GM20431 (cell line): ENCODE results near the gene FASN.
"Not testable (repeated sequence)": the region's sequence is repeated elsewhere in the genome, so short reads cannot be mapped to it uniquely, and the experiment has no call there.

Source experiments
- in situ Hi-C: fragments of 300-500 bp; cut with MseI, MboI; formaldehyde crosslinking; loops from one replicate; pipeline ENCODE4 v1.15.0; 2020; ENCODE audit warnings: low sequenced_read_pairs; ENCODE audit not compliant: unreplicated experiment

FASN gene

DNA sequence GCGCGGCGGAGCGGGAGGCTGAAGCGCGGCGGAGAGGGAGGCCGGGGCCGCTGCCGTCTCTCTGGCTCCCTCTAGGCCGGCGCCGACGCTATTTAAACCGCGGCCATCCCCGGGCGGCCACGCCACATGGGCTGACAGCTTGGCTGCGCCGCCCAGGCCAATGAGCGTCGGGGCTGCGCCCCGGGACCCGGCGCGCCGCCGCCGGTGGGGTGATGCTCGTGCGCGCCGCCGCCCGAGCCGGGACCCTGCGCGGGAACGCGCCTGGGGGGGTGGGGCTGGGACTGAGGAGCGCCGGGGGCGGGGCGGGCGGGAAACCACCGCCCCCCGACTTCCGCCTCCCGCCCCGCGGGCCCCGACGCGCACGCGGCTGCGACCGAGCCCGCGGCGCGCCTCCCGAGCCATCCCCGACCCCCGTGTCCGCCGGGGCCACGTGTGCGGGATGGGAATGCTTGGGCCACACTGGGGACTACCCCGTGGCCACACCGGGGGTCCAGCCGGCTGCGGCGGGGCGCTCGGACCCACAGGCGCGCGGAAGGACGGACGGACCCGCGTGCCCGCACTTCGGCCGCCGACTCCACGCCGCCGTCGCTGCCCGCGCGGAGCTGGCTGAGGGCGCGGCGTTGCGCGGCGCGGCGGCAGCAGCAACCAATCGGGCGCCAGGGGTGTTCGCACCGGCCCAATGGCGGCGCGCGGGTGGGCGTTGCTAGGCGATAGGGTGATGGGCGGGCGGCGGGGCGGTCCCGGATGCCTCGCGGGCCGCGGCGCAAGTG lies at the start of gene FASN:
Gene FASN, minus strand, starts transcription at position 68 of the 770 bp plus-strand sequence. CDS start 1,791 bp downstream, outside the sequence.
- in situ Hi-C loops: no loop called here

DNA sequence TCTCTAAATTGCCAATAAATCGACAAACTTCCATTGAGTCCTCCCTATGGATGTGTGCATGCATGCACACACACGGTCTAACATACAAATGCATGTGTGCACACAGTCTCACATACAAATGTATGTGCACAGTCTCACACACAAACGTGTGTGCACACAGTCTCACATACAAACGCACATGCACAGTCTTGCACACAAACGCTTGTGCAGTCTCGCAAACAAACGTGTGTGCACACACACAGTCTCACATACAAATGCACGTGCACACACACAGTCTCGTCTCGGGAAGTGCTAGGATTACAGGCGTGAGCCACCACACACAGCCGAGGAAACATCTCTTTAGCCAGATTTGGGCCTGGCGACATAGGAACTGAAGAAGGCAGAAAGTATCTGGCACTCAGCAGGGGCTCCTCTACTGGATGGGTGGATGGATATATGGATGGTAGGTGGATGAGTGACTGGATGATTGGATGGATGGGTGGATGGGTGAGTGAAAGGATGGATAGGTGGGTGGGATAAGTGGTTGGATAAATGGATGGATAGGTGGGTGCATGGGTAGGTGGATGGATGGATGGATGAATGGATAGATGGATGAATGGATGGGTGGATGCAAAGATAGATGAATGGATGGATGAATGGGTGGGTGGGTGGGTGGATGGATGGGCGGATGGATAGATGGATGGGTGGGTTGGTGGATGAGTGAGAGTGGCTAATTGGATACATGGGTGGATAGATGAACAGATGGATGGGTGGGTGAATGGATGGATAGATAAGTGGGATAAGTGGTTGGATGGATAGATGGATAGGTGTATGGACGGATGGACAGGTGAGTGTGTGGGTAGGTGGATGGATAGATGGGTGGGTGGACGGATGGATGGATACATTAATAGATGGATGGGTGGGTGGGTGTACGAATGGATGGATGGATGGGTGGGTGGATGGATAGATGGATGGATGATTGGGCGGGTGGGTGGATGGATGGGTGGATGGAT lies 48.9 kb upstream of the FASN start:
- in situ Hi-C loops: no loop called here

DNA sequence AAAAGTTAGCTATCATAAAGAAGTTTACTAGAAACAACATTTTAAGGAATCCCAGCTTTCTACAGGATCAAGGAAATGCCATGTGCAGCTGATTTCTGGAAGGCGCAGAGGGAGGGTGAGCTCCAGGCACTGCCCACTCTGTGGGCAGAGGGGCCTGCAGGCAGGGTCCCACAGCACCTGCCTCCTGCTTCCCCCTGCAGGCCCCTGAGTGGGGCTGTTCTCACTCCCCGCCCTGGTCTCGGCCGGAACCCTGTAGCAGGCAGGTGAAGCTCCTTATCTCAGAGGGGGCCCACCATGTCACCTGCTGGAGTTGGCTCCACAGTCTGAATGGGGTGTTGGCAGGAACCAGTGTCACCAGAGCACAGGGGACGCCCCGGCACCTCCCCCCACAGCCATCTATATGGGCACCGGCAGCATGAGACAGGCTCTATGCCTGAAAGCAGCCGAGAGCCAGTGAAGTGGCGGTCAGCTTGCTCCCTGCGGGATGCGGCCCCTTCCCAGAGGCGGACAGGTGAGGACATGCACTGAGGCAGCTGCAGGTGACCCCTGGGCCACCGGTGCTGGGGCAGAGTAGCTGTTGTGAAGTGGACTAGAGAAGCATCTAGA lies 47.6 kb upstream of the FASN start:
- in situ Hi-C loops: no loop called here

DNA sequence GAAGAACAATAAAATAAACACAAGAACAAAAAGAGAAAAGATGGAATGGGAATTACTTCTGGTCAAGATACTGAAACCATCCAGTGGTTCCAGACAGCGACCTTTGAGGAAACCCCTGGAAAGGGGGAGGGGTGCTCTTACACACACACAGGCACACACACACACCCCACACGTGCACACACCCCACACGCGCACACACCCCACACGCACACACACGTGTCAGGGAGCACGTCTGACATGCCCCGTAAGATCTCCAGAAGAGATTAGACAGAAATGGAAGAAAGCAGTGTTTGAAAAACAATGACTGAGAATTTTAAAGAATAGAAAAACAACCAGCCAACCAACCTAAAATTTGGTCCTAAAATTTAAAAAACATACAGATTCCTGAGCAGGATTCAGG lies 45.3 kb upstream of the FASN start:
- in situ Hi-C loops: no loop called here

DNA sequence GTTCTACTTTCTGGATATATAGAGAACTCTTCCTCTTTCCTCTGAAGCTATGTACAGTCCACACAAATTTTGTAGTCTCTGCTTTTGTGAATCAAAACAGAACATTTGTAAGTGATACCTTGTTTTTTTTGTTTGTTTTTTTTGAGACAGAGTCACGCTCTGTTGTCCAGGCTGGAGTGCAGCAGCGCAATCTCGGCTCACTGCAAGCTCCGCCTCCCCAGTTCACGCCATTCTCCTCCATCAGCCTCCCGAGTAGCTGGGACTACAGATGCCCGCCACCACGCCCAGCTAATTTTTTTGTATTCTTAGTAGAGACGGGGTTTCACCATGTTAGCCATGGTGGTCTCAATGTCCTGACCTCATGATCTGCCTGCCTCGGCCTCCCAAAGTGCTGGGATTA lies 41.9 kb upstream of the FASN start:
- in situ Hi-C loops: not testable (repeated sequence)

DNA sequence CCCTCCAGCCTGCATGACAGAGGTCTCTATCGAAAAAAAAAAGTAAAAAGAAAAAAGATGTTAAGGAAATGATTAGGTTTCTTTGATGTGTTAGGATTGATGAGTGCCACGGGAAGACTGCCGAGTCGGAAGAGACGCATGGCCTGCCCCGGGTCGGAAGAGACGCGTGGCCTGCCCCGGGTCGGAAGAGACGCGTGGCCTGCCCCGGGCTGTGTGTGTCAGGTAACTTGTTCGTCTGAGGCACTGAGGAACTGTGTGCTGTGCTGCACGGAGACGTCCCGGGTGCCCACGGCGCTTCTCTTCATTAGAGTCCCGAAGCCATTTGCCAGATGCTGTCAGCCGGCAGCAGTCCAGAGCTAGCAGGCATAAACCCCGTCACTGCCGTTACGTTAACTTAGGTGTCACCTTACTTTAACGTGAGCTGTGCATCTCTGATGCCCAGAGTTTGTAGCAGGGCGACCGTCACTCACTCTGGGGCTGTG lies 40.5 kb upstream of the FASN start:
- in situ Hi-C loops: no loop called here

DNA sequence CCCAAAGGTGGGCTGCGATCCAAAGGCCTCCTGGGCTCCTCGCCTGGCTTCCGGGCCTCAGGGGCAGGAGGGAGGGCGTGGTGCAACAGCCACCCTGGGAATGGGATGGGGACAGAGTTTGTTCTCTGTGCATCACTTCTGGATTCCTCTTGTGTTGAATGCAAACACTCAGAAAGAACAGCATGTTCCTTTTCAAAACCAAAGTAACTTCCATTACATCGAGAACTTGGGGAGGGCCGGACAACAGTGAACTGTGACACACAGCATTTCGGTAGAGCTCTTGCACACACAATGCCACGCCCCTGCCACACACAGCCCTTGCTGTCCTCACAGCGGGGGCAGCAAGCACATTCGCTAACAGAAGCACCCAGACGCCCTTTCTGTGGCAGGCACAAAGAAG lies 36.1 kb upstream of the FASN start:
- in situ Hi-C loops: no loop called here

DNA sequence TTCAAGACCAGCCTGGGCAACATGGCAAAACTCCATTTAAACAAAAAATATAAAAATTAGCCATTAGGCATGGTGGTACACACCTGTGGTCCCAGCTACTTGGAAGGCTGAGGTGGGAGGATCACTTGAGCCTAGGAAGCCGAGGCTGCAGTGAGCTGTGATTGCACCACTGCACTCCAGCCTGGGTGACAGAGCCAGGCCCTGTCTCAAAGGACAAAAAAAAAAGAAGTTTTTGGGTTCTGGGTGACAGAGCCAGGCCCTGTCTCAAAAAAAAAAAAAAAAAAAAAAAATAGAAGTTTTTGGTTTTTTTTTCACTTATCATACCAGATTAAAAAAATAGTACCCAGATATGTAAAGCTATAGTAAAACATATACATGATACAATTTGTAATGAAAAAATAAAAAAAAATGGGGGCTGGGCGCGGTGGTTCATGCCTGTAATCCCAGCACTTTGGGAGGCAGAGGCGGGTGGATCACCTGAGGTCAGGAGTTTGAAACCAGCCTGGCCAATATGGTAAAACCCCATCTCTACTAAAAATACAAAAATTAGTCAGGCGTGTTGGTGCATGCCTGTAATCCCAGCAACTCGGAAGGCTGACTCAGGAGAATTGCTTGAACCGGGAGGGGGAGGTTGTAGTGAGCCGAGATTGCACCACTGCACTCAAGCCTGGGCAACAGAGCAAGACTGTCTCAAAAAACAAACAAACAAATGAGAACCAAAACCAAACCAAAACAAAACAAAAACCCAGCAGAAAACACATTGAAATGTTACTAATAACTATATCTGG lies 35.3 kb upstream of the FASN start:
- in situ Hi-C loops: not testable (repeated sequence)

DNA sequence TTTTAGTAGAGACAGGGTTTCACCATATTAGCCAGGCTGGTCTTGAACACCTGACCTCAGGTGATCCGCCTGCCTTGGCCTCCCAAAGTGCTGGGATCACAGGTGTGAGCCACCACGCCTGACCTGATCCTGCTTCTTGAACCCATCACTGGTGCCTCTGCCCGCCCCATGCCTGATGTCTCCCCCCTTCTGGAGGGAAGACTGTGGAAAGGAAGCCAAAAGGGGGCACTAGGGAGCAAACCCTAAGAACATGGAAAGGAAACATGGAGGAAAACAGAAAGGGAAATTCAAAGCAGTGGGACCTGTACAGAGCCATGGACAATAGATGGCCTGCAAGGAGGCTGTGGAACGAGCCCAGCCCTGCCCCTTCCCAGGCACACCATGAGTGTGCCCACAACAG lies 31.1 kb upstream of the FASN start:
- in situ Hi-C loops: no loop called here

DNA sequence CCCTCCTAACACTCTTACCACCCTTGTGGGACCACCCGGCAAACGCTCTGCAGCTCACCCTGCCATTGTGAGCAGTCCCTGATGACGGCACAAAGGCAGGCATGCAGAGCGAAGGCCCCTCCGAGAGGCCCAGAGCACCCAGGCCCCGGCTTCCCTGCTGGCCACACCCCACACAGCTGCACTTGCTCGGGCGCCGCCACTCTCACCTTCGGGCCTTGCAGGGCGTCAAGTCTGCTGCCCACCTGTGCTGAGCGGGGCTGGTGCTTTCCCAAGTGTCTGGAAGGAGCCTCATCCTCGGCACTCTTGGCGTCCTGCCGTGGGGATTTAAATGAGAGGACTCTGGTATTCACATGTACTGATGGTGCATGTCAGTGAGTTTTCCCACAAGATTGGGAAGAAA lies 30.3 kb upstream of the FASN start:
- in situ Hi-C loops: no loop called here

DNA sequence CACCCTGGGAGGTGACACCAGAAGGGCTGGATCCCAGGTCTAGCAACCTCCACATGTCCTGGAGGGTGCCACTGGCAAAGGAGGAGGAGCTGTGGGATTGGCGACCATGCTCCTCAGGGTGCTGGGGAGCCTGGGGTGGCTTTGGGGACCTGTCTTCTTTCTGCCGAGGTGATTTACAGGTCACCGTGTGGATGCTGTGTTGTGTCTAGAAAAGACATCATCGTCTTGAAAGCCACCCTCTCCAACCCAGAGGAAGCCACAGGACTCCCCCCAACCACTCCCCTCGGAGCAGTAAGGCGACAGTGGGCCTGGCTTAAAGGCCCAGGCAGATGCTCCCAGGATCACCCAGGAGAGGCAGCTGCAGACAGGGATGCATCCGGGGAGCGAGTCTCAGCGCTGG lies 29.7 kb upstream of the FASN start:
- in situ Hi-C loops: no loop called here

DNA sequence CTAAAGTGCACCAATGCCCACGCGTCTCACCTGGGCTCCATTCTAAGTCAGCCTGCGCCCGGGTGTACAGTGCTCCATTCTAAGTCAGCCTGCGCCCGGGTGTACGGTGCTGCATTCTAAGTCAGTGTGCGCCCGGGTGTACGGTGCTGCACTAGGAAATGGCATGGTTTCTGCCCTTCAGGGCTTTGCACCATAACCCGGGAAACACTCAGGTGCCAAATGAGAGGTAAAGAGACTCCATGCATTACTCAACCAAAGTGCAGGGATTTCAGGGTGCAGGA lies 29.2 kb upstream of the FASN start:
- in situ Hi-C loops: no loop called here

DNA sequence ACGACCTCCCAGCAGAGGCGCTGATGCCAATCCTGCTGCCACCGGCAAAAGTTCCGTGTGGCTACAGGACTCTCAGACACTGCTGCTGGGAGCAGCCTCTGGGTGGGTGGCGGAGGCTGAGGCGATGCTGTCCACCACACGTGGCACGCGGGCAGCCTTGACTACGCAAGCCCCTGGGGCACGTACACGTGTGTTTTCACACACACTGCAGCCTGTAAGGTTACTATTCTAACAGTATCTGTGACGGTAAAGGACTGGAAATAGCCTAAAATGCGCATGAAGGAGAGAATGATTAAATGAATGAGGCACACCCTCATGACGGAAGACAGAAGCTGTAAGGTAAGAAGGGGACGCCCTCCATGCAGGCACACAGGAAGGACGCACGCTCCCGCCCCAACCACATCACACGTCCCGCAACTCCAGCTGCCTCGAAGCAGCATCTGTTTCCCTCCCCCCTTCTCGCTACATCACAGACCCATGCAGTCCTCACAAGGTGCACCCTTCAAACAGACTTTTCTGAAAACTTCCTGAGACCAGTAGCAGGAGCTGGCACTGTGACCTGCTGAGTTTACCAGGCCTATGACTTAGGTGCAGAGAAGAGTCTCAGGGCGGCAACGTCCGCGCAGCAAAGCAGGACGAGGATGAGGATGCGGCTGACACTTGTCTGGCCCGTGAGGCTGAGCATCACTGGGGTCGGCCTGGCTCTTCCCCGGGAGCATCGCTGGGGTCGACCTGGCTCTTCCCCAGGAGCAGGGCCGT lies 28.7 kb upstream of the FASN start:
- in situ Hi-C loops: no loop called here

DNA sequence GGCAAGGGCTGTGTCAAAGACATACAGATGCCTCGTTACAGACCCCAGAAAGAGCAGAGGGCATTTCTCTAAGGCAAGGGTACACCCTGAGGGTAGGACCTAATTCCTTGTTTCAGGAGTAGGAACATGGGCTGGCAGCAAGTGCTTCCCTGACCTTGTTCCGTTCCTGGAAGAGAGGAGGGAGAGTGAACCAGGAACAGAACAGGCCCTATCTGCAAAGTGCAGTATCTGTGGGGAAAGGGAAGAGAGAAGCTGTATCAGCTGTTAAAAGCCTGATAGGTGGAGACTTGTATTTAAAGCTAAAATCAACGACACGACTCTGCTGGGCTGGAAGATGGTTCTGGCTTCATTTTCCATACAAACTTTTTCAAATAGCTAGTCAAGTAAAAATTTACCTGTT lies 26.1 kb upstream of the FASN start:
- in situ Hi-C loops: no loop called here

DNA sequence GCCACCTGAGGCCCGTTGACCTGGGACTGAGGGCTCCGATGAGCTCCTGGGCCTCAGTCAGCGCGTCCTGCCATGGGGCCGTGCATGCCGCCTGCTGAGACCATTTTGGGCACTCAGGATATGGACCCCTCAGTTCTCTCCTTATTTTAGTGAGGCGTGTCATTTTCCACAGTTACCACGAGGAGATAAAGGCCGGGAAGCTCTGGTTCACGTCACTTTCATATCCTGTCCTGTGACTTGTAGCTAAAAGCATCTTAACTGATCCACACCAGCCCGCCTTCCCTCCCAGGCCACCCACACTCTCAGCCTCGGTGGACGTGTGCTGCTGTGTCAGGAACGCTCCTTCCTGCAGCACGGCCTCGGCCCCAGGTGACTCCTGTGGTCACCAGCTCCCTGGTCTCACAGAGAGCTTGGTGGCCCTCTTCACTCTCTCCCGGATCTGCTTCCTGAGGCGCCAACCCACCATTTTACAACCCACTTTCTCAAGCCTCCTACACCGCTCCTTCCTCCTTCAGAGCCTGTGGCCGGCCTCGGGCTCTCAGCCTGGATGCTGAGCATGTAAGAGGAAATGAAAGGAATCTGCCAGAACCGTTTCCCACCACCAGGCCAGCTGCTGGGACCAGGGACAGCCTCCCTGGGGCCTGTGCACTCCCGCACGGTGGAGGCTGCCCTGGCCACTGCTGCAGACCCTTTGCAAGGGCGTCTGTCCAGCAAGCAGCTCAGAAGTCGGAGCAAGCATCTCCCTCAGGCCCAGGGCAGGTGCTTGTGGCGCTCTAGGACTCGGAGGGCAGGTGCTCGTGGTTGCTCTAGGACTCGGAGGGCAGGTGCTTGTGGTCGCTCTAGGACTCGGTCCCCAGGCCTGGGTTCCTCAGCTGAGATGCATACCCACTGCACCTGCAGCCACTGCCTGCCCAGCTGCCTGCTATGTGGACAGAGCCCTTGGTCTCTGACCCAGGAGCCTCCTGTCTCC lies 23.9 kb upstream of the FASN start:
- in situ Hi-C loops: no loop called here

DNA sequence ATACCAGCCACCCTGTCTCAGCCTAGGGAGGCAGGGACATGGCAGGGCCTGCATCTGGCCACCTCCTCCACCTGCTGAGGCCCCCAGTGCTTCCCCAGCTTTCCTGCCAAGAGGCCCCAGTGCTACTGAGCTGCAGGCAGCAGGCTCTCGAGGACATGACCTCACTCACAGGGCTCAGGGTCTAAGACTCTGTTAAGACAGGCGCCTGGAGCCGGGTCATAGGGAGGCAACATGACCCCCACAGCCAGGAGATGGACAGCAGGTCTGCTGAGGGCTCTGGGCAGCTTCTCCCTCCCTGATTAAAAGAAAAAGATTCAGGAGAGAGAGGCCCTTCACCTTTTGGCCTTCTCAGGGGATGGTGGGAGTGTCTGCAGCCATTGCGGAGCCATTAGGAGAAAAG lies 23.2 kb upstream of the FASN start:
- in situ Hi-C loops: no loop called here

DNA sequence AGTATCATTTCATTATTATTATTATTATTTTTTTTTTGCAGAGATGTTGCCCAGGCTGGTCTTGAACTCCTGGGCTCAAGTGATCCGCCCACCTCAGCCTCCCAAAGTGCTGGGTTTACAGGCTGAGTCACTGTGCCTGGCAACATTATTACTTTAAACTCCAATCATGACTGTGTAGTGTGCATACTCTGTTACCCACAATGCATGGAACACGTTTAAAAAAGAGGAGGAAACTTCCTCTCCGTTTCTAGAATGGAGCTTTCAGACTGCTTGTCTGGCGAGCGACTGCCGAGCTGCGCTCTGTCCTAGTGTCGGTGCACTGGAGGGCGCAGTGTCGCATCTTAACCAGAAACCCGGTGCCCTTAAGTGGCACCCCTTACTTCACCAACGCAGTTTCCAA lies 22.1 kb upstream of the FASN start:
- in situ Hi-C loops: no loop called here

DNA sequence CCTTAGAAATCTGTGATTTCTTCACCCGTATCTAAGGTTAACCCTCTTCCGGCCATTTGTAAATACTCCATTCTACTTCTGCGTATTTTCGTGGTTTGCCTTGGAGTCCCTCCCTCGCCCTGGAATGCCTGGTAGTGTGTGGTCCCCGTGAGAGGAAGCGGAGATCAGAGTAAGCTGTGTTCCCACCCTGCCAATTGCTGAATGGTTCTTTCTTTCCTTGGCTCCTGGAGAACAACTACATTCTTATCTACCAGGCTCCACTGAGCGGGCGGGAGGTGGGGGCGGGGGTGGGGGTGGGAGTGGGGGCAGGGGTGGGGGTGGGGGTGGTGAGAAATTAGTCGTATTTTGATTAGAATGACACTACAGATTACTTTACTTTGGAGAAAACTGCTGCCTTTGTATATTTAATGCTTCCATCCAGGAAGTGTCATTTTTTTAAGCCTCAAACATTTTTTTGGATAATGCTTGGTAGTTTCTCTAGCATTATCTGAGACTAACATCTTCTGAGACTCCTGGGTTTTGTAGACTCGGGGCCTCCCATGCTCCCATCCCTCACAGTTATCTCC lies 20.9 kb upstream of the FASN start:
- in situ Hi-C loops: no loop called here
